SW480 (cell line): Measurements from ENCODE around the gene GPRIN3.
"Not testable (repeated sequence)": the region's sequence is repeated elsewhere in the genome, so short reads cannot be mapped to it uniquely, and the experiment has no call there.

ENCODE experiments used
- DNase-seq: peaks from one replicate; pipeline ENCODE4 v3.0.0-alpha.2; 2016; ENCODE audit warnings: low spot score

Gene GPRIN3

DNA sequence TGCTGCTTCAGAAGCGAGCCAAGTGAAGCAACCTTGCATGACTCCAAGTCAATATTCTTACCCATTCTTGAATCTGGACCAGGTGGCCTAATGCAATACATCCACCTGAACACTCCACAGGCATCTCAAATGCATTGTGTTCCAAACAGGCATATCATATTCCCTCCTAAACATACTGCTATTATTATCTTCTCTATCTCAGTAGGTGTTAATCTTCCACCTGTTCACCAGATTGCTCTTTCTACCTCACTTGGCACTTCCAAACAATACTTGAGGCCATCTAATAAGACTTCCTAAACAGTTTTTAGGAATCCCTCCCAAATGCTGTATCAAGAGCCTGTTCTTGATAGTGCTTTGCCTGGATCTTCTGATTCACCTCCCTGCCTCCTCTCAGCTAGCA is 90.7 kb downstream of the GPRIN3 start:
- DNase-seq = no peak

- DNase-seq = no peak
Observed at GRCh38 chr4:89216422-89216821, 91.2 kb downstream of the GPRIN3 start.

DNA sequence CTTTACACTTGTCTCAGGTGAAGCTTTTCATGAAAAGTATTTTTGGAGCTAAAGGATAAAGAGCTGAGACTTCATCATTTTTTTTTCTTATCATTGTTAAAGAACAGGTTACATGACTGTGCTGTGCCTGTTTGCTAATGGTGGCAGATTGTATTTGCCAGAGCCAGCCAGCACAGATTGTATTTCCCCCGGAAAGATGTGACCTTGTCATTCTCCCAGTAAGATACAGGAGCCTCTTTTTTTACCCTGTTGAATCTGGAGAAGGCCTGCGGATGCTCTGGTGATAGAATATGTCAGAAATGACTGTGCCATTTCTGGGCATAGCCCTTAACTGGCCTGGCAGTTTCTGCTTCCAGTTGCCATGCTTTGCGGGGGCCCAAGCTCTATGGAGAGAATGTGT is 91.9 kb downstream of the GPRIN3 start:
- no peak for DNase-seq

GRCh38 chr4:89214308-89214707 is 93.3 kb downstream of the GPRIN3 start:
- DNase-seq = no peak

- no peak for DNase-seq
Observed at GRCh38 chr4:89213382-89213701, 94.3 kb downstream of the GPRIN3 start.

DNA sequence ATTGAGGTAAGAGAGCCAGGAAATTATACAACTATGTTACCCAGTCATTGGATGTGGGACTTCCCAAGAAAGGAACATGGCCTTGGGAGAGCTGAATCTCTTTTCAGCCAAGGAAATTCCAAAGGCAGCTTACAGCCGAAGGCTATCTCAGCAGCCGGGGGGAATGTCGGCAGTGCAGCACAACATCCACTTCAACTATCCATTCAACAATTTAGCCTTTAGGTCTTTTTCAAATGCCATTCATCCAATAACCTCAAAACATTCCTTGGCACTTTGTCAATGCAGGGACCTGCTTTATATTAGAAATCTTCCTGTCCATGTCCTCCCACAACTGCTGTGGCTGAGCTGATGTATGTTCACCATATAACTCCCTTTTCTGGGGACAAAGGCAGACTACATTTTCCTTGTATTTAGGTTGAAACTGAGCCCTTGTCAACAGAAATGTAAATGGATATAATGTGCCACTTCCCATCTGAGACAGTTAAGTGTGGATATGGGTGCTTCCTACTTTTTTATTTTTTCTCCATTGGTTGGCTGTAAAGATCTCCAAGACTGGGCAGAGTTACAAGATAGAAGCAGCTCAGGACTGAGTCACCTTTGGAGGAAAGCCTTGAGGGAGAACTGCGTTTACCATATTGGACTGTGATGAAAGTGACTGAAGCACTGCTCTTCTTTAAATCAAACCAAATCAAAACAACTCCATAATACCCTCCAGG is 94.8 kb downstream of the GPRIN3 start:
- no peak for DNase-seq

GRCh38 chr4:89204624-89205023 is 103.0 kb downstream of the GPRIN3 start:
- no peak for DNase-seq

DNA sequence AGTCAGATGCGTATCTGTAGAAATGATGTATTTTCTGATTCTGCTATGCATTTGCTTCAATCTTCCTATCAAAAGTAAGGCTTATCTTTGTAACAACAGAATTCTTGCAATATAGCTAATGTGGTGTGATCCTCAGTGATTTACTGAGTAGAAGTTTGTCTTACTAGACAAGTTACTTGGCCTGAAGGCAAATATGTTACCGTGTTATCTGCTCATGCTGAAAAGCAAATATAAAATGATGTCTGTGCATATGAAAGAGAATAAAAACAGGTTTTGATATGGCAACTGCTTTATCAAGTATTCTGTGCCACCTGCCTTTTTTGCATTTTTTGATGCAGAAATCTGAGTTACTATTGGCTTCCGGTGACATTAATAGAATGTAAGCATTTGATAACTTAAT is 103.7 kb downstream of the GPRIN3 start:
- no peak for DNase-seq

DNA sequence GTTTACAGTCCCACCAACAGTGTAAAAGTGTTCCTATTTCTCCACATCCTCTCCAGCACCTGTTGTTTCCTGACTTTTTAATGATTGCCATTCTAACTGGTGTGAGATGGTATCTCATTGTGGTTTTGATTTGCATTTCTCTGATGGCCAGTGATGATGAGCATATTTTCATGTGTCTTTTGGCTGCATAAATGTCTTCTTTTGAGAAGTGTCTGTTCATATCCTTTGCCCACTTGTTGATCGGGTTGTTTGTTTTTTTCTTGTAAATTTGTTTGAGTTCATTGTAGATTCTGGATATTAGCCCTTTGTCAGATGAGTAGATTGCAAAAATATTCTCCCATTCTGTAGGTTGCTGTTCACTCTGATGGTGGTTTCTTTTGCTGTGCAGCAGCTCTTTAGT is 108.2 kb downstream of the GPRIN3 start:
- DNase-seq = not testable (repeated sequence)

GRCh38 chr4:89197920-89198319 is 109.7 kb downstream of the GPRIN3 start:
- no peak for DNase-seq

DNA sequence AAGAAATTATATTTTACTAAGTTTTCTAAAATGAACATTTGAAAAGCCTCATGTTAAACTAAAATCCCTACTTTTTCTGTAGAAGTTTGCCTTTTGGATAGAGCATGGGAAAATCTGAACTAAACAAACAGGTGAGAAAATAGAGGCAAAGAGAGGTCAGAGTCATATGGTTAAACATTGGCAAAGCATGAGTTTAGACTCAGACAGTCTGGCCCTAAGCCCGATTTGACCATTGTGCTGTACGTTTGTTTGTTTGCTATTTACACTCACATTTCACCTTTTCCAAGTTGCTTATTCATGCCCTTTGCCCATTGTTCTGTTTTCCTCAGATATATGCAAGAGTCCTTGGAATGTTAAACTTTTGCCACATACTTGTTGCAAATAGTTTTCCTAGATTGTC is 110.9 kb downstream of the GPRIN3 start:
- no peak for DNase-seq

DNA sequence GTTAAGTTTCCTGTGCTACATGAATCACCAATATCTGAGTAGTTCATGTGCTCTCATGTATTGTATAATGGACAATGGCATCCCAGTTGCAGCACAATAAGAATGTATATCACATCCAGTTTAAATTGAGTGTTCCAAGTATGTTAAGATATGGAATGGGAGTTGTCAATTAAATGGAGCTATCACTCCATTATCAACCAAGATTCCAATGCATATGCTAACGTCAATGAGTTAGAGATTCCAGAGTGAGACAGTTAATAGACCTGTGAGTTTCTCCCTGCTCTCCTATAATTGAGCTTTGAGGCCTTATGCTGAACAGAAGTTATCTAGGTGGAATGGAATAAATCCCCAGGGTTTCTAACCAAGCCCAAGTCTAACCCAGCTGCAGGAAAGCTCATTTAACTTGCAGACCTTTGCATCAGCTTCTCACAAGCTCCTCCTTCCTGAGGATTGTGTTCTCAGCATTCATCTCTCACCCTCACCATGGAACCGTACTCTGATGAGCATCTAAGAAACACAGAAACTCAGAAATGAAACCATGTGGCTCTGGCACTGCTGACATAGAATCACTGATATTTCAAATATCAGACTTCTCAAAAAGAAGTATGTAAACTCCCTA is 111.4 kb downstream of the GPRIN3 start:
- peak; percentile 2 for DNase-seq

DNA sequence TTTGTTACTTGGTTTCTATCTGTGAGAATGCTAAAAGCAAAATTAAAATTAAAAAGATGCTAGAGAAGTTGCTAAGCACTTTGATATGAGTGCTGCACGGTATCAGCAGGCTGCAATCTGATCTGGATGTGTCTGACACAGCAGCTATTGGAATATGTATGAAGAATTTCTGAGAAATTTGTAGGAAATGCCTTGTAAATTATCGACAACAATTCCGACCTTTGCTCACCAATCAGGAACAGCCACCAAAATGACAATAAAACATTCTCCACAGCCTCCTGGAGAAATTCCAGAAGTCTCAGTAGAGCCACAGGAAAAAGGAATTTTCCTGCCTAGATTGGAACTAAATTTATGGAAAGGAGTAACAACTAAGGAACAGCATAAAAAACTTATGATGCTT is 113.8 kb downstream of the GPRIN3 start:
- no peak for DNase-seq
